Hepatocyte (in vitro differentiated cells): ENCODE results near the gene GATA6.

Experiments used
- EZH2 ChIP-seq: fragments of 200-600 bp; sonication (generic); IDR thresholded peaks from 2 replicates; pipeline ENCODE4 v1.6.1; 2016; ENCODE audit warnings: antibody characterized with exemption, mild to moderate bottlenecking, borderline replicate concordance
- TF ChIP-seq, protein P1 (sequence below): fragments of 200-600 bp; sonication (generic); IDR thresholded peaks from 2 replicates; pipeline ENCODE4 v1.5.1; 2016; ENCODE audit warnings: antibody characterized with exemption, mild to moderate bottlenecking; ENCODE audit not compliant: poor library complexity

GRCh38 chr18:22204996-22205395 lies 35.6 kb downstream of the GATA6 start:
- TF ChIP-seq EZH2, result no peak
- TF ChIP-seq, protein P1, sequence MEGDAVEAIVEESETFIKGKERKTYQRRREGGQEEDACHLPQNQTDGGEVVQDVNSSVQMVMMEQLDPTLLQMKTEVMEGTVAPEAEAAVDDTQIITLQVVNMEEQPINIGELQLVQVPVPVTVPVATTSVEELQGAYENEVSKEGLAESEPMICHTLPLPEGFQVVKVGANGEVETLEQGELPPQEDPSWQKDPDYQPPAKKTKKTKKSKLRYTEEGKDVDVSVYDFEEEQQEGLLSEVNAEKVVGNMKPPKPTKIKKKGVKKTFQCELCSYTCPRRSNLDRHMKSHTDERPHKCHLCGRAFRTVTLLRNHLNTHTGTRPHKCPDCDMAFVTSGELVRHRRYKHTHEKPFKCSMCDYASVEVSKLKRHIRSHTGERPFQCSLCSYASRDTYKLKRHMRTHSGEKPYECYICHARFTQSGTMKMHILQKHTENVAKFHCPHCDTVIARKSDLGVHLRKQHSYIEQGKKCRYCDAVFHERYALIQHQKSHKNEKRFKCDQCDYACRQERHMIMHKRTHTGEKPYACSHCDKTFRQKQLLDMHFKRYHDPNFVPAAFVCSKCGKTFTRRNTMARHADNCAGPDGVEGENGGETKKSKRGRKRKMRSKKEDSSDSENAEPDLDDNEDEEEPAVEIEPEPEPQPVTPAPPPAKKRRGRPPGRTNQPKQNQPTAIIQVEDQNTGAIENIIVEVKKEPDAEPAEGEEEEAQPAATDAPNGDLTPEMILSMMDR, result no peak
